Measurements from ENCODE around the gene MYLK4. TPM values are rescaled to one million over a fixed set of nuclear protein-coding genes. Genes with fewer than 3 reads are reported as not detected.

Gene MYLK4
- total RNA-seq, 1 donor from 2014 or later: 0.23 TPM

DNA sequence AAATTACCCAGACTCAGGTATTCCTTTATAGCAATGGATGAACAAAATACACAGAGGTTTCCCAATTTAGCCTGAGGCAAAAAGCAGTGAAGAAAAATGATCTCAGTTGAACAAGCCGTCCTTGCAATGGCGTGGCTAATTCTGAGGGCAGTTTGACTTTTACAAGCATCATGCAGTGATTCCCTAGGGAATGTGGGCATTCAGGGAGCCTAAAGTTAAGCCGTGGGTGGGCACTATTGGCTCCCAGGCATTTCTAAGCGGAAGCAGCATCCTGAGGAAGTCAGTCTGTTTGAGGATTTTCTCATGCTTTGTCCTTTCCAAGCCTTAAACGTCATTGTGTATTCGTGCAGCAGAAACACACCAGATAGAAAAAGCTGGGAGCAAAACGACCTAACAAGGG, 133.9 kb downstream of the MYLK4 start:
- Histone ChIP-seq H3K4me2 (ENCODE audit: low read length) (no peak overlapping the region), H3K27me3 (ENCODE audit: insufficient read depth, low read length) (peaks cover 20% of the 10 kb centered on the region), H3K36me3 (ENCODE audit: insufficient read depth, low read length) (no peaks in the 10 kb centered on the region), H3K27ac (ENCODE audit: low read depth, low read length) (no peak overlapping the region), H4K20me1 (ENCODE audit: insufficient read depth, low read length) (no peaks in the 10 kb centered on the region), H2AFZ (ENCODE audit: low read depth, low read length) (no peak overlapping the region), H3K79me2 (ENCODE audit: insufficient read depth, low read length) (no peaks in the 10 kb centered on the region), H3K9ac (ENCODE audit: low read length) (no peak overlapping the region), H3K4me3 (ENCODE audit: insufficient read depth, low read depth, low read length) (no peak overlapping the region), H3K4me1 (ENCODE audit: insufficient read depth, low read length) (no peaks in the 10 kb centered on the region), H3K9me3 (ENCODE audit: insufficient read depth, low read depth, low read length) (no peaks in the 10 kb centered on the region)
- H3K36me3 Mint-ChIP-seq (ENCODE audit: low read depth, unreplicated experiment): peaks cover 2% of the 10 kb centered on the region
- H3K9me3 Mint-ChIP-seq (ENCODE audit: unreplicated experiment): no peaks in the 10 kb centered on the region
- no peak for TF ChIP-seq EZH2 (IDR thresholded peaks at IDR 0.05; ENCODE audit: insufficient read depth, low read length)
- TF ChIP-seq, protein P1, sequence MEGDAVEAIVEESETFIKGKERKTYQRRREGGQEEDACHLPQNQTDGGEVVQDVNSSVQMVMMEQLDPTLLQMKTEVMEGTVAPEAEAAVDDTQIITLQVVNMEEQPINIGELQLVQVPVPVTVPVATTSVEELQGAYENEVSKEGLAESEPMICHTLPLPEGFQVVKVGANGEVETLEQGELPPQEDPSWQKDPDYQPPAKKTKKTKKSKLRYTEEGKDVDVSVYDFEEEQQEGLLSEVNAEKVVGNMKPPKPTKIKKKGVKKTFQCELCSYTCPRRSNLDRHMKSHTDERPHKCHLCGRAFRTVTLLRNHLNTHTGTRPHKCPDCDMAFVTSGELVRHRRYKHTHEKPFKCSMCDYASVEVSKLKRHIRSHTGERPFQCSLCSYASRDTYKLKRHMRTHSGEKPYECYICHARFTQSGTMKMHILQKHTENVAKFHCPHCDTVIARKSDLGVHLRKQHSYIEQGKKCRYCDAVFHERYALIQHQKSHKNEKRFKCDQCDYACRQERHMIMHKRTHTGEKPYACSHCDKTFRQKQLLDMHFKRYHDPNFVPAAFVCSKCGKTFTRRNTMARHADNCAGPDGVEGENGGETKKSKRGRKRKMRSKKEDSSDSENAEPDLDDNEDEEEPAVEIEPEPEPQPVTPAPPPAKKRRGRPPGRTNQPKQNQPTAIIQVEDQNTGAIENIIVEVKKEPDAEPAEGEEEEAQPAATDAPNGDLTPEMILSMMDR (IDR thresholded peaks at IDR 0.05; ENCODE audit: insufficient read depth, low read depth, low read length): no peak
- H3K27me3 Mint-ChIP-seq (ENCODE audit: low read depth, unreplicated experiment): peaks cover 18% of the 10 kb centered on the region
- no peak overlapping the region for H3K27ac Mint-ChIP-seq (ENCODE audit: unreplicated experiment)
- no peak overlapping the region for H3K4me3 Mint-ChIP-seq (ENCODE audit: unreplicated experiment)
- no peak for FAIRE-seq
- H3K4me1 Mint-ChIP-seq (ENCODE audit: low read depth, unreplicated experiment): no peaks in the 10 kb centered on the region
- no peak for DNase-seq (ENCODE audit: low read depth)

DNA sequence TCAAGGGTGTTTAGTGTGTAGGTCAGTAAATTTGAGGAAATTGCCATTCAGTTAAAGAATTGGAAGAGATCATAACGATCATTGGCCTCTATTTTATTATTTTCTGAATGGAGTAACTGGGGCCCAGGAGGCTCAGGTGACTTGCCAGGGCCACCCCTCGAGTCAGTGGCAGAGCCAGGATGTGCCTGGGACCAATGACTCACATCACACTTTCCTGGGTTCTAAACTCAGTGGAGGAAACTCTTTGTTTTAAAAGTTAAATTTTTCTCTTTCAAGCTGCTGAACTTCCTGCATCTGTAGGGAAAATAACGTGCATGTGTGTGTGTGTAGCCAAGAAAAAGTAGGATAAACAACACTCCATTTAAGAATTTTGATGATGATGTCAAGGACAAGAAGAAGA, 135.5 kb downstream of the MYLK4 start:
- H3K27ac ChIP-seq (ENCODE audit: low read depth, low read length): no peak overlapping the region

DNA sequence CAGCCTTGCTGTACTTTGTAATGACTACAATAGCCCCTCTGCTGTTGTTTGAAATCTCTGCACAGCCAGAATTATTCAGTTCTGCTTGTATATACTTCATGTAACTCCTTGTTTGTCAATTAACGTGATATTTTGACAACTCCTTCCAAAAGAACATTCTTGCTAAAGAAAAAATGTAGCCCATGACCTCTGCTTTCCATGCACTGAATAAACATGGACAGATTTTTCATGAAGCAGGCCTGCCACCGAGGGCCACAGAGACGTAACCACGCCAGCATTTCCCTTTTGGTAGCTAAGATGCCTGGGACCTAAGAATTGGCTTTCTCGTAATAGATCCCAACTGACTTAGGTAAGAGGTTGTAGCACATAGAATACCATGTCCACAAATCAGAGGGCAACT, 135.9 kb downstream of the MYLK4 start:
- Histone ChIP-seq H3K27ac (ENCODE audit: low read depth, low read length) (no peak overlapping the region), H4K20me1 (ENCODE audit: insufficient read depth, low read length) (no peaks in the 10 kb centered on the region), H3K9ac (ENCODE audit: low read length) (no peak overlapping the region), H3K4me1 (ENCODE audit: insufficient read depth, low read length) (no peaks in the 10 kb centered on the region), H3K27me3 (ENCODE audit: insufficient read depth, low read length) (peaks cover 11% of the 10 kb centered on the region), H3K4me2 (ENCODE audit: low read length) (no peak overlapping the region), H3K9me3 (ENCODE audit: insufficient read depth, low read depth, low read length) (no peaks in the 10 kb centered on the region), H3K79me2 (ENCODE audit: insufficient read depth, low read length) (no peaks in the 10 kb centered on the region), H3K4me3 (ENCODE audit: insufficient read depth, low read depth, low read length) (no peak overlapping the region), H2AFZ (ENCODE audit: low read depth, low read length) (no peak overlapping the region), H3K36me3 (ENCODE audit: insufficient read depth, low read length) (no peaks in the 10 kb centered on the region)
- DNase-seq (ENCODE audit: low read depth) (no peak), FAIRE-seq (no peak)
- Mint-ChIP-seq H3K4me1 (ENCODE audit: low read depth, unreplicated experiment) (peaks cover 2% of the 10 kb centered on the region), H3K27me3 (ENCODE audit: low read depth, unreplicated experiment) (peaks cover 17% of the 10 kb centered on the region), H3K9me3 (ENCODE audit: unreplicated experiment) (no peaks in the 10 kb centered on the region), H3K4me3 (ENCODE audit: unreplicated experiment) (no peak overlapping the region), H3K27ac (ENCODE audit: unreplicated experiment) (no peak overlapping the region), H3K36me3 (ENCODE audit: low read depth, unreplicated experiment) (peaks cover 2% of the 10 kb centered on the region)
- TF ChIP-seq EZH2 (IDR thresholded peaks at IDR 0.05; ENCODE audit: insufficient read depth, low read length): no peak
- TF ChIP-seq, protein P1 (IDR thresholded peaks at IDR 0.05; ENCODE audit: insufficient read depth, low read depth, low read length): no peak

More for the DNA sequence above, 135.5 kb downstream of the MYLK4 start:
- Histone ChIP-seq H3K4me1 (ENCODE audit: insufficient read depth, low read length) (no peaks in the 10 kb centered on the region), H3K4me3 (ENCODE audit: insufficient read depth, low read depth, low read length) (no peak overlapping the region), H3K9me3 (ENCODE audit: insufficient read depth, low read depth, low read length) (no peaks in the 10 kb centered on the region), H3K79me2 (ENCODE audit: insufficient read depth, low read length) (no peaks in the 10 kb centered on the region), H2AFZ (ENCODE audit: low read depth, low read length) (no peak overlapping the region), H3K4me2 (ENCODE audit: low read length) (no peak overlapping the region), H4K20me1 (ENCODE audit: insufficient read depth, low read length) (no peaks in the 10 kb centered on the region), H3K27me3 (ENCODE audit: insufficient read depth, low read length) (peaks cover 14% of the 10 kb centered on the region), H3K9ac (ENCODE audit: low read length) (no peak overlapping the region), H3K36me3 (ENCODE audit: insufficient read depth, low read length) (no peaks in the 10 kb centered on the region)
- TF ChIP-seq, protein P1 (IDR thresholded peaks at IDR 0.05; ENCODE audit: insufficient read depth, low read depth, low read length): no peak
- no peak overlapping the region for H3K27ac Mint-ChIP-seq (ENCODE audit: unreplicated experiment)
- no peak for FAIRE-seq
- H3K27me3 Mint-ChIP-seq (ENCODE audit: low read depth, unreplicated experiment): peaks cover 13% of the 10 kb centered on the region
- peaks cover 2% of the 10 kb centered on the region for H3K4me1 Mint-ChIP-seq (ENCODE audit: low read depth, unreplicated experiment)
- DNase-seq (ENCODE audit: low read depth): no peak
- H3K4me3 Mint-ChIP-seq (ENCODE audit: unreplicated experiment): no peak overlapping the region
- H3K9me3 Mint-ChIP-seq (ENCODE audit: unreplicated experiment): no peaks in the 10 kb centered on the region
- H3K36me3 Mint-ChIP-seq (ENCODE audit: low read depth, unreplicated experiment): peaks cover 2% of the 10 kb centered on the region

All from astrocyte (in vitro differentiated cells and primary cell).